Uterus (tissue), 4 donors: ENCODE results near the gene TRAK2. TPM values are rescaled to one million over a fixed set of nuclear protein-coding genes. Genes with fewer than 3 reads are reported as not detected.

Experiments used
- DNase-seq, 2 donors: peaks; one replicate each; pipeline ENCODE4 v3.0.0-alpha.2; 2019 to 2020
- H3K27ac ChIP-seq, 2 donors: fragments of 200-600 bp; sonication (generic); 1 replicate in 1 of 2; 2 replicates in 1 of 2; pipeline ENCODE4 v1.5.1; 2016 to 2018
- H3K27me3 ChIP-seq, 2 donors: fragments of 200-600 bp; sonication (generic); one replicate each; pipeline ENCODE4 v1.5.1; 2018 to 2019; ENCODE audit warnings: control low read depth in 1 of 2
- H3K36me3 ChIP-seq, 2 donors: fragments of 200-600 bp; sonication (generic); one replicate each; pipeline ENCODE4 v1.5.1; 2019; ENCODE audit warnings: control low read depth in 1 of 2
- H3K4me1 ChIP-seq, 2 donors: fragments of 200-600 bp; sonication (generic); one replicate each; pipeline ENCODE4 v1.5.1; 2018 to 2019; ENCODE audit warnings: control low read depth in 1 of 2
- H3K4me3 ChIP-seq, 2 donors: fragments of 200-600 bp; sonication (generic); 1 replicate in 1 of 2; 2 replicates in 1 of 2; pipeline ENCODE4 v1.5.1; 2018 to 2019; ENCODE audit warnings: mild to moderate bottlenecking in 1 of 2
- H3K9me3 ChIP-seq, 2 donors: fragments of 200-600 bp; sonication (generic); one replicate each; pipeline ENCODE4 v1.5.1; 2019; ENCODE audit warnings: control low read depth in 1 of 2
- CTCF ChIP-seq, 4 experiments: fragments of 200-600 bp in 2 of 4; fragments of 450-650 bp in 2 of 4; sonication (generic) in 2 of 4; IDR thresholded peaks; one replicate each; pipeline ENCODE4 v1.5.1; 2016 to 2019; ENCODE audit warnings: antibody characterized with exemption in 4 of 4, mild to moderate bottlenecking in 2 of 4, moderate library complexity in 1 of 4
- POLR2A ChIP-seq, 2 donors: fragments of 450-650 bp; IDR thresholded peaks; one replicate each; pipeline ENCODE4 v1.6.1; 2016; ENCODE audit warnings: antibody characterized with exemption in 2 of 2, mild to moderate bottlenecking in 1 of 2, moderate library complexity in 1 of 2
- intact Hi-C: fragments of 100-400 bp; cut with DNase I; formaldehyde crosslinking; loops from one replicate; pipeline ENCODE4 v1.15.1; 2023; ENCODE audit warnings: low total_unique reads
- total RNA-seq, 4 donors: library from RNA; depleted of rRNA in 3 of 4; stranded (reverse); fragments of >200 nt in 3 of 4; gene quantifications; one replicate each; pipeline versions ENCODE4 v1.1.0 to v1.2.4, GENCODE V29; 2014 to 2023
- donor health status: DM: yes; HTN: yes; CAD: no.

Gene TRAK2
- total RNA-seq, 4 donors from 2014 or later = 31.8 to 54.9 (median 38.2) TPM

- Histone ChIP-seq H3K27me3 (no peaks in the 10 kb centered on the region), H3K4me1 (no peaks in the 10 kb centered on the region), H3K36me3 (no peaks in the 10 kb centered on the region), H3K27ac (no peak overlapping the region), H3K4me3 (no peak overlapping the region), H3K9me3 (no peaks in the 10 kb centered on the region)
- intact Hi-C loops = no loop called here
- DNase-seq = no peak
- TF ChIP-seq CTCF (IDR thresholded peaks at IDR 0.05) = no peak
Observed at GRCh38 chr2:201483342-201483741, 32.1 kb upstream of the TRAK2 start.

GRCh38 chr2:201482543-201482942 is 31.3 kb upstream of the TRAK2 start:
- H3K36me3 ChIP-seq = peaks cover 0 to 2% of the 10 kb centered on the region in 2 donors
- intact Hi-C loops = no loop called here

GRCh38 chr2:201472411-201472810 is 21.2 kb upstream of the TRAK2 start:
- TF ChIP-seq POLR2A (IDR thresholded peaks at IDR 0.05) = no peak
- TF ChIP-seq CTCF (IDR thresholded peaks at IDR 0.05) = no peak
- Histone ChIP-seq H3K36me3 (no peaks in the 10 kb centered on the region), H3K4me1 (no peaks in the 10 kb centered on the region), H3K9me3 (no peaks in the 10 kb centered on the region), H3K4me3 (no peak overlapping the region), H3K27me3 (no peaks in the 10 kb centered on the region), H3K27ac (no peak overlapping the region)
- no peak for DNase-seq
- intact Hi-C loops = no loop called here

More at GRCh38 chr2:201482543-201482942, 31.3 kb upstream of the TRAK2 start:
- DNase-seq = no peak
- H3K27ac ChIP-seq = no peak overlapping the region
- no peaks in the 10 kb centered on the region for H3K9me3 ChIP-seq
- no peak overlapping the region for H3K4me3 ChIP-seq
- no peaks in the 10 kb centered on the region for H3K27me3 ChIP-seq
- TF ChIP-seq POLR2A (IDR thresholded peaks at IDR 0.05) (no peak), CTCF (IDR thresholded peaks at IDR 0.05) (no peak)
- no peaks in the 10 kb centered on the region for H3K4me1 ChIP-seq

- H3K4me1 ChIP-seq = no peaks in the 10 kb centered on the region
- TF ChIP-seq CTCF (IDR thresholded peaks at IDR 0.05) (no peak), POLR2A (IDR thresholded peaks at IDR 0.05) (no peak)
- intact Hi-C loops = no loop called here
- no peak overlapping the region for H3K4me3 ChIP-seq
- no peaks in the 10 kb centered on the region for H3K36me3 ChIP-seq
- no peak for DNase-seq
- no peaks in the 10 kb centered on the region for H3K9me3 ChIP-seq
- no peaks in the 10 kb centered on the region for H3K27me3 ChIP-seq
- H3K27ac ChIP-seq = no peak overlapping the region
Observed at GRCh38 chr2:201471732-201472393, 20.6 kb upstream of the TRAK2 start.

GRCh38 chr2:201470821-201471731 is 19.8 kb upstream of the TRAK2 start:
- Histone ChIP-seq H3K9me3 (no peaks in the 10 kb centered on the region), H3K36me3 (no peaks in the 10 kb centered on the region), H3K27me3 (no peaks in the 10 kb centered on the region), H3K27ac (no peak overlapping the region), H3K4me3 (no peak overlapping the region), H3K4me1 (no peaks in the 10 kb centered on the region)
- no peak for DNase-seq
- TF ChIP-seq CTCF (IDR thresholded peaks at IDR 0.05) (no peak), POLR2A (IDR thresholded peaks at IDR 0.05) (no peak)
- intact Hi-C loops = no loop called here
